GM19193 (cell line): ENCODE measurements around the gene KCNH1.

Source experiments
- POLR2A ChIP-seq: IDR thresholded peaks from 4 replicates; pipeline ENCODE4 v1.6.1; 2011; ENCODE audit not compliant: insufficient read depth, insufficient read length; ENCODE audit errors: extremely low read depth

KCNH1 gene

DNA sequence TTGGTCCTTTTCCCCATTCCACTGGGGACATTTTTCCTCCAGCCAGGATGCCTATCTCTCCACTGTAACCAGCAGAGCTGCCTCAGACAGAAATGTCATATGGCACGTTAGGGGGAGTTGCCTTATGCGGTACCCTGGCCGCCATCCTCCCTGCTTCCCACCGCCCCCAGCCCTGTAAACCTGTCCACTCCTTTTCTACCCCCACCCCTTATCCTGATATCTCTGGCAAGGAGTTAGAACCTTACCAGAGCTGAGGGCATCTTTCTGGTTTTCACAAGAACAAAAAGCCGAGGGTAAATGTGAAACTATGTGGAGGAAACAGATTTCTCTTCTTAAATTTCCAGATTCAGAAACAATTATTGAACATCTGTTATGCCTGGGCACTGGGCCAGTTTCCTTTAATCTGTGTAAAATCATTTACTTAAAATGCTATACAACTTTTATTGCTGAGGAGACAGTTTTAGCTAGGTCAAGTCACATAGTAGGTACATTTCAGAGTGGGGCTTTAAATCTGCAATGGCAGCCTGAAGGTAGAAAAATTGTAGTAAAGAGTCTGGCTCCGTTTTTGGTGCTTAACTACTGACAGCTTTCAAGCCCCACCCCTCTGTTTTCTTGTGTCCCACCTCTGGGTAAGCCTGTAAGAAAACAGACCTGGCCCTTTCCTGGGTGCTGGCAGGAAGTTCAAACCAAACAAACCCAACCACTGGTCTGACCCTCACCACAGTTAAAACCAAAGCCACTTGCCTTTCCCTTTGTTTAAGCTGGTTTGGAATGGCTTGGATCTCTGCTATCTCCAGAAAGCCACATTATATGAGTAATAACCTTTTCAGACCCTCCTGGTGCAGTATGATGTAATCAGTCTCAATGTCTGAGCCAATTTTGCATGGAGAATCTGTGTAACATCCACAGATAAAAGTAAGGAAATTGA, 486.3 kb downstream of the KCNH1 start:
- no peak for TF ChIP-seq POLR2A

GRCh38 chr1:210646258-210646616, 487.7 kb downstream of the KCNH1 start:
- TF ChIP-seq POLR2A: no peak

DNA sequence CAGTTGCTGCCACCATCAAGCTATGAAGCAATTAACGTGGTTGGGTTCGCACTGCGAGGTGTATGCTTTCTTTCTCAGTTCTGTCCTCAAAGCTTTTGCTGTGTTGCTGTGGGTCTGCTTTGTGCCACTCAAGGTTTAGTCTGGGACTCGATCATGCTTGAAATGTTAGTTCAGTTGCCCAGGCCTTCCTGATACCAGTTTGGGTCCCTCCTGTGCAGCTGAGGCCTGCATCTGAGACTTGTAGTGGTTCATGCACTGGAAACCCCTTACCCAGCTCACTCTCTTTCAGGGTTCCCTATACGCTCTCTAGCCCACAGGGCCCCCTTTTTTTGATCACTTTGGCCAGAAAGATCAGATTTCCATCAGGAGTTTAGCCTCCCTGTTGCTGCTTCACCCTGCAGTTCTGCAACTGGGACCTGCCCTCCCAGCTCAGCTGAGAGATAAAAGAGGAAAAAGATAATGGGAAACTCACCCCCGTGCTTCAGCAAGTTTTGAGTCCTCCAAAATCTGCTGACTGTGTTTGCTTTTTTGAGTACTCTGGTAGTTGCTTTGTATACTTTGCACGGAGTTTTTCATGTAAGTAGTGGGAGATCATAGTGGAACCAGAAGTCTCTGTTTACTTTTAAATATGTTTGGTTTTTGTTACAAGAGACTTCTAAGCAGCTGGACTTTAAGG, 488.2 kb downstream of the KCNH1 start:
- no peak for TF ChIP-seq POLR2A

GRCh38 chr1:210641582-210641981, 492.4 kb downstream of the KCNH1 start:
- TF ChIP-seq POLR2A: no peak

DNA sequence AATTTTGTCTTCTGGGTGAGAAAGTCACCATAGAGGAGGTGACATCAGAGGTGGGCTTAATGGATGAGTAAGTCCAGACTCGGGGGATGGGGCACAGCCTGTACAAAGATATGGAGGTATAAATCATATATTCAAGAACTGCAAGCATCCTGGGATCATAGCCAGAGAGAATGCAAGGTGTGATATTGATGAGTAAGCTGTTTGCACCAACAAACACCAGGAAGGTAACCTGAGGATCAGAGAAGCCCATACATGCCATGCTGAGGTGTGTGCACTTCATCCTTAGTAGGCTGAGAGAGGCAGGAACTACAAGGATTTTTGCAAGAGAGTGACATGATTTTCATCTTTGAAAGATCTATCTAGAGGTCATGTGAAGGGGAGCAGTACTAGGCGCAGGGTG, 498.8 kb downstream of the KCNH1 start:
- TF ChIP-seq POLR2A: no peak

- no peak for TF ChIP-seq POLR2A
Observed at GRCh38 chr1:210633636-210634035, 500.3 kb downstream of the KCNH1 start.

GRCh38 chr1:210633140-210633539, 500.8 kb downstream of the KCNH1 start:
- no peak for TF ChIP-seq POLR2A

- TF ChIP-seq POLR2A: no peak
Observed at GRCh38 chr1:210631399-210631798, 502.5 kb downstream of the KCNH1 start.

GRCh38 chr1:210629276-210629675, 504.7 kb downstream of the KCNH1 start:
- no peak for TF ChIP-seq POLR2A

- TF ChIP-seq POLR2A: no peak
Observed at GRCh38 chr1:210627755-210628154, 506.2 kb downstream of the KCNH1 start.
